HL-60/S4 treated with retinoic acid at 250 ng/mL for 4 days and 3 days (cell line): ENCODE data around the gene MRM1.

Experiments used
- in situ Hi-C: fragments of 300-500 bp; cut with MboI; formaldehyde crosslinking; loops from 2 replicates; pipeline ENCODE4 v1.7.0; 2022; ENCODE audit warnings: low sequenced_read_pairs

MRM1 gene

GRCh38 chr17:36599546-36600250, 1.7 kb upstream of the MRM1 start:
- in situ Hi-C loops, result loop anchor here (25.0 kb wide), 3 partner anchors 88 to 788 kb away; partner anchors contain the start of gene C17orf78

GRCh38 chr17:36600465-36600864, 918 bp upstream of the MRM1 start:
- in situ Hi-C loops, result loop anchor here (25.0 kb wide), 2 partner anchors 637 to 787 kb away; partner anchors contain the start of gene C17orf78

- in situ Hi-C loops, result loop anchor here (25.0 kb wide), 2 partner anchors 636 to 786 kb away; partner anchors contain the start of gene C17orf78
Observed at GRCh38 chr17:36600936-36601302, 464 bp upstream of the MRM1 start.

- in situ Hi-C loops, result loop anchor here (25.0 kb wide), 2 partner anchors 635 to 785 kb away; partner anchors contain the start of gene C17orf78
Observed at GRCh38 chr17:36602030-36602748, 806 bp downstream of the MRM1 start.

GRCh38 chr17:36602924-36603384, 1.6 kb downstream of the MRM1 start:
- in situ Hi-C loops, result loop anchor here (25.0 kb wide), 2 partner anchors 634 to 784 kb away; partner anchors contain the start of gene C17orf78

- in situ Hi-C loops, result loop anchor here (25.0 kb wide), 2 partner anchors 632 to 782 kb away; partner anchors contain the start of gene C17orf78
Observed at GRCh38 chr17:36605028-36605427, 3.6 kb downstream of the MRM1 start.

GRCh38 chr17:36608280-36608679, 6.9 kb downstream of the MRM1 start:
- in situ Hi-C loops, result loop anchor here (25.0 kb wide), 2 partner anchors 629 to 779 kb away; partner anchors contain the start of gene C17orf78

- in situ Hi-C loops, result loop anchor here (25.0 kb wide), 2 partner anchors 628 to 778 kb away; partner anchors contain the start of gene C17orf78
Observed at GRCh38 chr17:36608794-36609497, 7.6 kb downstream of the MRM1 start.

- in situ Hi-C loops, result loop anchor here (25.0 kb wide), 2 partner anchors 628 to 778 kb away; partner anchors contain the start of gene C17orf78
Observed at GRCh38 chr17:36609498-36609862, 8.1 kb downstream of the MRM1 start.

GRCh38 chr17:36610474-36610873, 9.1 kb downstream of the MRM1 start:
- in situ Hi-C loops, result loop anchor here (25.0 kb wide), 2 partner anchors 627 to 777 kb away; partner anchors contain the start of gene C17orf78

- in situ Hi-C loops, result loop anchor here (25.0 kb wide), 2 partner anchors 626 to 776 kb away; partner anchors contain the start of gene C17orf78
Observed at GRCh38 chr17:36611345-36612072, 10.1 kb downstream of the MRM1 start.

- in situ Hi-C loops, result loop anchor here (25.0 kb wide), 2 partner anchors 625 to 775 kb away; partner anchors contain the start of gene C17orf78
Observed at GRCh38 chr17:36612323-36612722, 10.9 kb downstream of the MRM1 start.

- in situ Hi-C loops, result loop anchor here (25.0 kb wide), 2 partner anchors 624 to 774 kb away; partner anchors contain the start of gene C17orf78
Observed at GRCh38 chr17:36613155-36613554, 11.8 kb downstream of the MRM1 start.

GRCh38 chr17:36614081-36614480, 12.7 kb downstream of the MRM1 start:
- in situ Hi-C loops, result loop anchor here (25.0 kb wide), 2 partner anchors 623 to 773 kb away; partner anchors contain the start of gene C17orf78

GRCh38 chr17:36614933-36615332, 13.6 kb downstream of the MRM1 start:
- in situ Hi-C loops, result loop anchor here (25.0 kb wide), 2 partner anchors 622 to 772 kb away; partner anchors contain the start of gene C17orf78

- in situ Hi-C loops, result loop anchor here (25.0 kb wide), 2 partner anchors 621 to 771 kb away; partner anchors contain the start of gene C17orf78
Observed at GRCh38 chr17:36616061-36617029, 15.0 kb downstream of the MRM1 start.

- in situ Hi-C loops, result loop anchor here (25.0 kb wide), 2 partner anchors 620 to 770 kb away; partner anchors contain the start of gene C17orf78
Observed at GRCh38 chr17:36617773-36618172, 16.4 kb downstream of the MRM1 start.

- in situ Hi-C loops, result loop anchor here (25.0 kb wide), 2 partner anchors 614 to 764 kb away; partner anchors contain the start of gene C17orf78
Observed at GRCh38 chr17:36623281-36623680, 21.9 kb downstream of the MRM1 start.
